Activated CD4-positive, alpha-beta memory T cell treated with anti-CD3 and anti-CD28 coated beads for 36 hours (primary cell): ENCODE data around the gene OR5W2. TPM values are rescaled to one million over a fixed set of nuclear protein-coding genes. Genes with fewer than 3 reads are reported as not detected.
"Not testable (repeated sequence)": the region's sequence is repeated elsewhere in the genome, so short reads cannot be mapped to it uniquely, and the experiment has no call there.

Experiments
- CTCF ChIA-PET: fragments of 350-600 bp; sonication (Branson Sonifier 250); formaldehyde crosslinking; loops from one replicate; lab custom pipeline; 2021; ENCODE audit warnings: antibody characterized with exemption, inconsistent platforms; lab: Charles Lee
- POLR2A ChIA-PET: fragments of 350-600 bp; sonication (Branson Sonifier 250); formaldehyde crosslinking; loops from one replicate; lab custom pipeline; 2021; ENCODE audit warnings: antibody characterized with exemption; lab: Charles Lee
- DNase-seq: peaks from one replicate; pipeline ENCODE4 v3.0.0-alpha.2; 2020
- H3K27ac Mint-ChIP-seq: one replicate; pipeline ENCODE4 v1.8.0; 2021; ENCODE audit warnings: mixed read lengths
- H3K27me3 Mint-ChIP-seq: one replicate; pipeline ENCODE4 v1.8.0; 2021; ENCODE audit warnings: mixed read lengths
- H3K36me3 Mint-ChIP-seq: one replicate; pipeline ENCODE4 v1.8.0; 2021; ENCODE audit warnings: mixed read lengths
- H3K4me1 Mint-ChIP-seq: one replicate; pipeline ENCODE4 v1.8.0; 2021; ENCODE audit warnings: low read depth, mixed read lengths
- H3K4me3 Mint-ChIP-seq: one replicate; pipeline ENCODE4 v1.8.0; 2021; ENCODE audit warnings: mild to moderate bottlenecking, mixed read lengths
- H3K9me3 Mint-ChIP-seq: one replicate; pipeline ENCODE4 v1.8.0; 2021; ENCODE audit warnings: mixed read lengths
- intact Hi-C: fragments of 100-400 bp; cut with micrococcal nuclease; formaldehyde crosslinking; loops from one replicate; pipeline ENCODE4 v1.15.1; 2023
- total RNA-seq, 2 experiments: library from RNA; stranded (reverse); gene quantifications; one replicate each; pipeline ENCODE4 v1.2.3, GENCODE V29; 2021

OR5W2 gene
- total RNA-seq, 2 experiments from 2014 or later: not detected

- POLR2A ChIA-PET, CTCF ChIA-PET, H3K27me3 Mint-ChIP-seq, H3K27ac Mint-ChIP-seq, H3K4me1 Mint-ChIP-seq, H3K36me3 Mint-ChIP-seq, DNase-seq, intact Hi-C loops, H3K4me3 Mint-ChIP-seq: not testable (repeated sequence)
- H3K9me3 Mint-ChIP-seq: peaks cover 15% of the 10 kb centered on the region
Observed at GRCh38 chr11:55867354-55867753, 47.0 kb downstream of the OR5W2 start.

Other genes with a start within 250 kb of the OR5W2 start
- not detected for gene OR5D13, start 141.1 kb downstream of the OR5W2 start, total RNA-seq
- gene OR5D14, start 119.0 kb downstream of the OR5W2 start, total RNA-seq: not detected
- gene OR5L1, start 103.2 kb downstream of the OR5W2 start, total RNA-seq: not detected
- not detected for gene OR5D18, start 95.0 kb downstream of the OR5W2 start, total RNA-seq
- not detected for gene OR5L2, start 87.4 kb downstream of the OR5W2 start, total RNA-seq
- gene OR5D16, start 75.8 kb downstream of the OR5W2 start, total RNA-seq: not detected
- gene TRIM51, start 31.3 kb downstream of the OR5W2 start, total RNA-seq: not detected
- gene OR5I1, start 21.8 kb upstream of the OR5W2 start, total RNA-seq: not detected
- not detected for gene OR10AG1, start 55.4 kb upstream of the OR5W2 start, total RNA-seq
- gene OR5F1, start 80.0 kb upstream of the OR5W2 start, total RNA-seq: not detected
- gene OR5AS1, start 113.1 kb upstream of the OR5W2 start, total RNA-seq: not detected
- gene OR8I2, start 178.7 kb upstream of the OR5W2 start, total RNA-seq: not detected
- not detected for gene OR8H2, start 189.1 kb upstream of the OR5W2 start, total RNA-seq
- gene OR8H3, start 207.8 kb upstream of the OR5W2 start, total RNA-seq: not detected
- not detected for gene OR8J3, start 225.6 kb upstream of the OR5W2 start, total RNA-seq
- gene OR8K5, start 245.7 kb upstream of the OR5W2 start, total RNA-seq: not detected